DND-41 (cell line): ENCODE results near the gene DPP6.

ENCODE experiments used
- ATAC-seq: fragments of 200-7000 bp; cut with Tn5 transposase; 3 replicates; pipeline ENCODE4 v1.9.1; 2021; ENCODE audit warnings: low read depth; ENCODE audit not compliant: insufficient read depth
- DNase-seq: peaks from one replicate; pipeline ENCODE4 v3.0.0-alpha.2; 2020
- H2AFZ ChIP-seq: 2 replicates; pipeline ENCODE4 v1.6.0; 2012; ENCODE audit warnings: low read depth, low read length
- H3K27ac ChIP-seq: 2 replicates; pipeline ENCODE4 v1.5.1; 2012; ENCODE audit warnings: low read length, inconsistent platforms
- H3K27me3 ChIP-seq: fragments of 200-600 bp; sonication (generic); 2 replicates; pipeline ENCODE4 v1.6.0; 2012; ENCODE audit warnings: low read length, mild to moderate bottlenecking, inconsistent platforms; ENCODE audit not compliant: insufficient read depth, poor library complexity
- H3K36me3 ChIP-seq: 2 replicates; pipeline ENCODE4 v1.5.1; 2012; ENCODE audit warnings: low read length, inconsistent platforms; ENCODE audit not compliant: insufficient read depth
- H3K4me1 ChIP-seq: 2 replicates; pipeline ENCODE4 v1.5.1; 2012; ENCODE audit warnings: mild to moderate bottlenecking, low read length; ENCODE audit not compliant: insufficient read depth
- H3K4me2 ChIP-seq: 2 replicates; pipeline ENCODE4 v1.6.0; 2012; ENCODE audit warnings: mild to moderate bottlenecking, moderate library complexity, low read length, inconsistent platforms; ENCODE audit not compliant: insufficient read depth
- H3K4me3 ChIP-seq, 2 experiments: fragments of 200-600 bp in 1 of 2; shearing (Covaris generic) in 1 of 2; 2 replicates each; pipeline ENCODE4 v1.5.1; 2012 to 2016; ENCODE audit warnings: inconsistent platforms in 2 of 2, low read length in 2 of 2, mild to moderate bottlenecking in 2 of 2, low read depth in 1 of 2, moderate library complexity in 1 of 2
- H3K79me2 ChIP-seq: 2 replicates; pipeline ENCODE4 v1.6.0; 2012; ENCODE audit warnings: low read length, inconsistent platforms; ENCODE audit not compliant: insufficient read depth
- H3K9ac ChIP-seq: 2 replicates; pipeline ENCODE4 v1.6.0; 2012; ENCODE audit warnings: low read depth, mild to moderate bottlenecking, inconsistent platforms, low read length, moderate library complexity
- H3K9me3 ChIP-seq: 2 replicates; pipeline ENCODE4 v1.5.1; 2012; ENCODE audit warnings: low read length, moderate library complexity, mild to moderate bottlenecking, inconsistent platforms; ENCODE audit not compliant: insufficient read depth, severe bottlenecking
- H4K20me1 ChIP-seq: 2 replicates; pipeline ENCODE4 v1.6.0; 2012; ENCODE audit warnings: low read length; ENCODE audit not compliant: insufficient read depth
- EZH2 ChIP-seq: IDR thresholded peaks from 3 replicates; pipeline ENCODE4 v1.6.1; 2012; ENCODE audit warnings: borderline replicate concordance, low read depth, mild to moderate bottlenecking, moderate library complexity, low read length, inconsistent platforms; ENCODE audit not compliant: severe bottlenecking
- TF ChIP-seq, protein P1 (sequence below): IDR thresholded peaks from 2 replicates; pipeline ENCODE4 v1.5.1; 2012; ENCODE audit warnings: borderline replicate concordance, low read length, moderate library complexity, mild to moderate bottlenecking; ENCODE audit not compliant: poor library complexity, severe bottlenecking; ENCODE audit errors: extremely low read depth

DPP6 gene

DNA sequence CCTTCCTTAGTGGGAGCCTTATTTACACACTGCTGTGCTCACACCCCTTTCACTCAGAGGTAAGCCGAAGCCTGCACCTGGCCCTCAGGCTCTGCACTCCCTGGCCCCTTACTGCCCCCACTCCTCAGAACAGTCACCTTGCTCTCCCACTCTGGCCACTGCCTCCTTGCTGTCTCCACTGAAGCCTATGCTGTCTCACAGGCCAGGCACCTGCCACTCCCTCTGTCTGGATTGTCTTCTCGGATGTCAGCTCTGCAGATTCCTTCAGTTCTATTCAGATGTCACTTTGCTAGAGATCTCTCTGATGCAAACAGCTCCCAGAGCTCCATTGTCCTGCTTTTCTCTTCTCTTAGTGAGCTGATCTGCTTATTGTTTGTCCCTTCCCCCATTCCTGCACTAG is 390.7 kb downstream of the DPP6 start:
- H2AFZ ChIP-seq: no peak overlapping the region

DNA sequence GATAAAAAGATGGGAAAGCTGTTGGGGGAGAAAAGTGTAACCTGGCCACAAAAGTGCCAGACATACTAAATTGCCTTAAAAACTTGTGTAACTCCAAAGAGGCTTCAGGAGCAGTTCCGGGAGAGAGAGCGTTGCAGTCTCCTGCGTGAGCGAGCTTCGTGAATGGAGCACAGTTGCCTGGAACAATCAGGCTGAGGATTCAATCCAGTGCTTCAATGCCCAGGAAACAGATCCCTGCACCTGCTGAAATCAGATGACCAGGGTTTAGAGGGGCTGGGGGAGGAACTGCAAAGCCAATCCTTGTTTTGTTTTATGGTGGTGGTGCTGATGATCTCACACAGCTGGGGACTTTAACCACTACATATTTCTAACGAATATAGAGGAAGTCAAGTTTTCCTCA is 398.3 kb downstream of the DPP6 start:
- Histone ChIP-seq H3K36me3 (no peaks in the 10 kb centered on the region), H3K27me3 (no peaks in the 10 kb centered on the region), H3K4me3 (no peak overlapping the region), H3K27ac (no peak overlapping the region), H3K4me2 (no peak overlapping the region), H2AFZ (no peak overlapping the region), H3K79me2 (no peaks in the 10 kb centered on the region), H3K9me3 (no peaks in the 10 kb centered on the region), H3K9ac (no peak overlapping the region), H4K20me1 (no peaks in the 10 kb centered on the region), H3K4me1 (no peaks in the 10 kb centered on the region)
- DNase-seq (no peak), ATAC-seq (no peak)
- no peak for TF ChIP-seq EZH2
- TF ChIP-seq, protein P1, sequence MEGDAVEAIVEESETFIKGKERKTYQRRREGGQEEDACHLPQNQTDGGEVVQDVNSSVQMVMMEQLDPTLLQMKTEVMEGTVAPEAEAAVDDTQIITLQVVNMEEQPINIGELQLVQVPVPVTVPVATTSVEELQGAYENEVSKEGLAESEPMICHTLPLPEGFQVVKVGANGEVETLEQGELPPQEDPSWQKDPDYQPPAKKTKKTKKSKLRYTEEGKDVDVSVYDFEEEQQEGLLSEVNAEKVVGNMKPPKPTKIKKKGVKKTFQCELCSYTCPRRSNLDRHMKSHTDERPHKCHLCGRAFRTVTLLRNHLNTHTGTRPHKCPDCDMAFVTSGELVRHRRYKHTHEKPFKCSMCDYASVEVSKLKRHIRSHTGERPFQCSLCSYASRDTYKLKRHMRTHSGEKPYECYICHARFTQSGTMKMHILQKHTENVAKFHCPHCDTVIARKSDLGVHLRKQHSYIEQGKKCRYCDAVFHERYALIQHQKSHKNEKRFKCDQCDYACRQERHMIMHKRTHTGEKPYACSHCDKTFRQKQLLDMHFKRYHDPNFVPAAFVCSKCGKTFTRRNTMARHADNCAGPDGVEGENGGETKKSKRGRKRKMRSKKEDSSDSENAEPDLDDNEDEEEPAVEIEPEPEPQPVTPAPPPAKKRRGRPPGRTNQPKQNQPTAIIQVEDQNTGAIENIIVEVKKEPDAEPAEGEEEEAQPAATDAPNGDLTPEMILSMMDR: no peak

More for the DNA sequence above, 390.7 kb downstream of the DPP6 start:
- Histone ChIP-seq H4K20me1 (no peaks in the 10 kb centered on the region), H3K27me3 (no peaks in the 10 kb centered on the region), H3K36me3 (no peaks in the 10 kb centered on the region), H3K79me2 (no peaks in the 10 kb centered on the region), H3K4me2 (no peak overlapping the region), H3K9me3 (no peaks in the 10 kb centered on the region), H3K4me1 (no peaks in the 10 kb centered on the region), H3K4me3 (no peak overlapping the region), H3K27ac (no peak overlapping the region), H3K9ac (no peak overlapping the region)
- DNase-seq (no peak), ATAC-seq (no peak)
- TF ChIP-seq, protein P1: no peak
- no peak for TF ChIP-seq EZH2

DNA sequence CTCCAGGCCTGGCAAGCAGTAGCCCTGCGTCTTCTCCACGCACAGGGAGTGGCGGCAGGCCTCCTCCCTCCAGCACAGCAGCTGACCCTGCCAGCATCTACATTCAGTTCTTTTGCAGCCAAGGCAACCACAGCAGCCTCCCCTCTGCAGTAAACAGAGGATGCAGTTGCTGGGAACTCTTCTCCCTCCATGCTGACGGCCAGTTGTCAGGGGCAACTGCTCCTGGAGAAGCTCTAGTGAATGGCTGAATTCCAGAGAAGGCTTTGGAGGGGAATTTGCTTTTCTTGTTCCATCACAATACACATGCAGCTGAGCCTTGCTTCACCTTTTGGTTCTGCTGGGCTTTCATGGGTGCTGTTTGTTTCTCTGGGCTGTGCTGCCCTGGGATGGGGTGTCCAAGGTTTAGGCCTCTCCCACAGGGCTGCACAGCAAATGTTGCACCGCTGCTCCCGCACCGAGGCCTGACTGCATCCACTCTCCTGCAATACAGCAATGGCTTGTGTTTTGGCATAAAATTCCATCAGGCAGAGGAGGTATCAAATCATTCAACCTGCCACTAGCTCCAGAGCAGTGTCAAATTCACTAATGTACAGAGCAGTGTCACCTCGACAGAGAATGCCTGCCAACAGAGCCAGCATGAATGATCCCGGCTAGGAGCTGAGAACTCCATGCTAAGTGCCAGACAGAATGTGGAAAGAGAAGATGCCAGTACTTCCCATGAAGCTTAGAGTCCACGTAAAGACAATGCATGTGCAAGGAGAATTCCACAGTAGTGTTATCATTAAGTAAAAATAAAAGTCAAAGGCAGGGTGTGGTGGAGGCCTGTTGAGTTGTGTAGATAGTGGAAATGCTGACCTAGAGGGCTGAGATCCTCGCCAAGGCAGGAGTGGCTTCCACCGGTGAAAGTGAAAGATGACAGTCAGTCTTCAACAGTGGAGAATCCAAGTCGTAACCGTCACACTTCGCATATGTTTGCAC is 399.6 kb downstream of the DPP6 start:
- no peak for ATAC-seq
- no peaks in the 10 kb centered on the region for H3K4me1 ChIP-seq
- TF ChIP-seq, protein P1: no peak
- TF ChIP-seq EZH2: no peak
- no peaks in the 10 kb centered on the region for H3K36me3 ChIP-seq
- no peak for DNase-seq
- no peak overlapping the region for H3K27ac ChIP-seq
- H2AFZ ChIP-seq: no peak overlapping the region
- H3K79me2 ChIP-seq: no peaks in the 10 kb centered on the region
- no peak overlapping the region for H3K4me3 ChIP-seq
- no peaks in the 10 kb centered on the region for H4K20me1 ChIP-seq
- H3K27me3 ChIP-seq: no peaks in the 10 kb centered on the region
- H3K9ac ChIP-seq: no peak overlapping the region
- no peak overlapping the region for H3K4me2 ChIP-seq
- H3K9me3 ChIP-seq: no peaks in the 10 kb centered on the region
